ENCODE results near the gene FGFR1OP2. TPM values are rescaled to one million over a fixed set of nuclear protein-coding genes. Genes with fewer than 3 reads are reported as not detected.

The FGFR1OP2 gene
- polyA plus RNA-seq, 3 donors, result 51.2 to 82.4 (median 74.6) TPM

DNA sequence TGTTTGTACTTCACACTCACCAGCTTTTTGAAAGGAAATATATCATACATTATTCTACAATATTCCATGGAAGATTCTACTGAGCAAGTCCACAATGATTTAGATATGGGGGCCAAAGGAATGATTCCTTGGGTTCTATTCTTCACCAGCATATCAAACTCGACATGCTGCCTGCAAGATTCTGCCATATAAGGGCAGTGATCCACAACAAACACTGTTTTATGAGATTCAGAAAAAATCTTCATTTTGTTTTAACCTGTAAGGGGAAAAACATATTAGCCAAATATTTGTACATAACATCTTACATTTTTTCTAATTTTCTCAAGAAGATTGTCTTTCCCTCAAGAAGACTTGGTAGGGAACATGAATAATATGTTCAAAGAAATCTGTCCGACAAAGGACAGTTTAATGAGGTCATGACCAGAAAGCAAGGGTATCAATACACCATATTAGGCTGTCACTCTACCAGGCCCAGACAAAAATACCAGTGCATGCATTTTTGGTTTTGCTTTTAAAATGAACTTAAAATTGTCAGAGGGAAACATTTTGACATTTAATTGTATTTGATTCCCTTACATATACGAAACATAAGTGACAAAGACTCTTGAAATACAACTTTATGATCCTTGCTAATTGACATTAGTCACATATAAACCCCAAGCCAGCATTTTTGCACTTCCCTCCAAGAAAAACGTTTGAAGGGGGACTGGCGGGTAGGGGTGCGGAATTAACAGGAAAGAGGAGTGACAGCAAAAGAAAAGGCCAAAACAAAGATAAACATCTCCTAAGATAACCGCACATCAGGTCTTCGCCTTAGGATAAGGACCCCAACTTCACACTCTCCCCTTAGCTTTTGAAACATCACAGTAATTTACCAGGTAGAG is 1.5 kb upstream of the FGFR1OP2 start:
- no peak for DNase-seq

DNA sequence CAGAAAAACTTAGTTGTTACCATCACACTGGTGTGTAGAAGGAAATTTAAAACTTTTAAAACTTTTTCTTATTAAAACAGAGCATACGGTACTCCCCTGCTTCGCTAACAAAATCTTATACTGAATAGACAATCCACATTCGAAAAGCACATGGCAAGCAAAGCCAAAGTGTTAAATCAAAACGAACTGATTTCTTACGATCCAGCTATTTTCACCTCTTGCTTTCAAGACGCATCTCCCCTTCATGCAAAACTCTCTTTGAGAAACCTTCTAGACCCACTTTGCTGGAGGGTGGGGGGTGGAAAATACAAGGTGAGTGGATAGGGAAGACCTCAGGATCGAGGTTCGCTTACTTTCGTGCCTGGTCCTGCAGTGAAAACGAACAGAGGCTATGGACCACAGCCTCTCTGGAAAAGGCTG is 817 bp upstream of the FGFR1OP2 start:
- DNase-seq, result no peak

DNA sequence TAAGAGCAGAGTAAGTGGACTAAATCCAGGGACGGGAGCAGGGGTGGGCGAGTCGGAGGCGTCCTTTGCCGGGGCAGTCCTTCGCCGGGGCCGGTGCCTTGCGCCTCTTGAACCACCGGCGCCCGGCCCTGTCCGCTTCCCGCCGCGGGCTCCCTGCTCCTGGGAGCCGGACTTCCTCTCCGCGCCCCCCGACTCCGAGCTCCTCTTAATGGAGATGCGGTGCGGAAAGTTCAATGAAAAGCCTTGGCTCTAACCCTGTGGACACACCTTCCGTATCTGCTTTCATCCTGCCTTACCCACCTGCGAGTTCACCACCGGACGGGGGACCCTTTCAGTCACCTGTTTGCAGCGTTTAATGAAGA is 412 bp downstream of the FGFR1OP2 start:
- no peak for DNase-seq

DNA sequence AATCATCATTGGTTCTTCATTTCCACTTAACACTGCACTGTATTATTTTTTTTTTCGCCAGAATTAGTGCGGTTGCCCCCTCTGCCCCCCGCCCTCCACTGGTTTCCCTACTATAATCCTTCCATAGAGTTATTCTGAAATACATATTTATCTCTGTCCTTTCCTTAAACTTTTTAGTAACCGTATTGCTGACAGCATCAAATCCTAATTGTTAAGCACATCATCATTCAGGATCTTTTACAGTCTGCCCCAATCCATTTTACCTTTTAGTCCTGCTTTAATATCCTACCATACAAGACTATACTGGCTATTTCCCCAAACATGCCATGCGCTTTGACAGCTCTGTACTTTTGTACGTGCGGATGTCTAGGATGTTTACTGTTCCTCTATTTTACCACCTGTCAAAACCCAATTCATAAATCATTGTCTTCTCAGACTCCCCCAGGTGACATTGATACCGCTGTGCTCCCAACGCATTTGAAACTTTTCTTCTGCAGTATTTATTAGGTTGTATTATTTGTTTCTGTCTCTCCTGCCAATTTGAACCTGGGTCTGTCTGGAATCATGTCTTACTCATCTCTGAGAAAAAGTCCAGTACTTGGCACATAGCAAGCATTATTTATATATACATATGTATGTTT is 1.0 kb downstream of the FGFR1OP2 start:
- no peak for DNase-seq

DNA sequence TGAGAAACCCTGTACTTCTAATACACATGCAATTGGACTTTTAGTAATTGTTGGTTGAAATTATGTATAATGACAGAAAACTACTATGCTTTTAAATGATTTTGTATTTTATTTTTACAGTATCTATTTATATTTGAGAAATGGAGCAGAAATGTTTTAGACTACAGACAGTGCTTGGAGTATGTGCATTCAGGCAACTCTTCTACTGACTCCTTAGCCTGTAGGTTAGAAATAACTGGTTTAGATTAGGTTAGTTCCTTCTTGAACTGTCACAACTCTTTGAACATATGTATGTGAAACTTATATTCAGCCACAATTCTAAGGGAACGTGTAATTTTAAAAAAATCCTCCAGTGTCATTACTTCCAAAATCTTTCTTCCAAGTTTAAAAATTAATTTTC is 1.7 kb downstream of the FGFR1OP2 start:
- DNase-seq, result no peak

DNA sequence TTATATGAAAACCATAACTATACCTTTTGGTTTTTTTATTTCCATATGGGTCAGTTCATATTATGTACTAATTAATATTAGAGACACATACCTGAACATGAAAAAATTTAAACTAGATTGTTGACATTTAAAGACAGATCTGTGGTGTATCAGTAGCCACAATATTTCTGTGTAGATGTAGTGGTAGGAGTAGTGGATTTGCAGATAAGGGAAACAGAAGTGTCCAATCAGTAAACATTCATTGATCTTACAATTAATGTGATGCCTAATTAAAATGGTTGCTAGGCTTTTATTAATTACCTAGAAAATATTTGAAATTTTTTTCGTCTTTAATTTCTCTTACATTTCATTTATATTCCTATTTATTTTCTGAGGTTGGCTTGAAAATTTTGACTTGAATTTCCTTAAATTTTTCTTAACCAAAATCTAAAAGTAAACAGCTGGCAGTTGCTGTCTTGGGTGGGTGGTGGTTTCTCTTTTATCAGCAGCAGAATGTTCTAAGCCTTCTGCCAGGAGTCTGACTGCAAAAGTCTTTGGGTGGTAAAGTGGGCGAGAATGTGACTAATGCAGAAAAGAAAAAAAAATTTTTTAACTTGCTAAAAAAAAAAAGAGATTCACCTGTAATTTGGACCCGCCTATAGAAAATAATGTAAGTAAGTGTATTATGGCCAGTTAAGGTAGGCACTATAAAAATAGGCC is 2.4 kb downstream of the FGFR1OP2 start:
- DNase-seq, result no peak

DNA sequence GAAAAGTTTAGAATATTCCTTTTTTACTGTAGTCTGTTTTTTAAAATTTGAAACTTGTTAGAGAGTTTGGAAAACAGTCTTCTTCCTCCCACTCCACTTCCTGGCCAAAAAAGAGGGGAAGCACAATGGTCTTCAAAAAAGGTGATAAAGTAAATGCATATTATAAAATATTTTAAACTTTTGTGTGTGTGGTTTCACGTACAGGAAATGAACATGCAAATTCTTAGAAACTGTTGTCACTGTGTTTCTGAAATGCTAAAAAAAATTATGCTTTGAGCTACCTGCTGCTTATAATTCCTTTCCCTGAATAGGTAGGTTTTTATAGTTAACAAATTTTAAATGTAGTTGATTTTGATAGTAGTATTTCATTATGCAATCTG is 2.9 kb downstream of the FGFR1OP2 start:
- no peak for DNase-seq

DNA sequence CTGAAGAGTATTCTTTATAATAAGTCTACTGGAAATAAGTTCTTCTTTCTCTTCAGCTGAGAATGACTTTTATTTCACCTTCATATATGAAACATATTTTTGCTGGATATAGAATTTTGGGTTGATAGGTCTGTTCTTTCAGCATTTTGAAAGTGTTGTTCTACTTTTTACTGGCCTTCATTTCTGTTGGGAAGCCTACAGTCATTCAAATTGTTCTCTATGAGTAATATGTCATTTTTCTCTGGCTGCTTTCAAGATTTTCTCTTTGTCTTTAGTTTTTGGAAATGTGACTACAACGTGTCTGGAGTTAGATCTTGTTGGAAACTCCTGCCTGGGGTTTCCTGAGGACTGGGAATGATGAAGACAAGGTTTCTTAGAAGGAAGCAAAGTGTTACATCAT is 10.0 kb downstream of the FGFR1OP2 start:
- DNase-seq, result no peak

DNA sequence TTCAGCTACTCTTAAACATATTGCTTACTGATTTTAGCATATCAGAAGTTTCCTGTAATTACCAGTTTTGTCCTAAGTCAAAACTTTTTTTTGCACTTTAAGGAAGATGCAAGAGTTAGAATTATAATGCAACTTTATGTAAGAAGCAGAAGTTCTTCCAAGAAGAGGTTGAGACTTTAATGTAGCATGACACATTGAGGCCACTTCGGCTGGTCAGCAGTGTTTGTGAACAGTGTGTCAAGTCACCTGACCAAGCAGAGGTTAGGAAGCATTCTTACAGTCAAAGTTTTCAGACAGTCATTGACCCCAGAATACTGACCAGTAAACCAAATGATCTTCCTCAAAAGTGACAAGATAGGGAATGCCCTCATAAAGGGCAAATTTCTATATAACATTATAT is 15.2 kb downstream of the FGFR1OP2 start:
- DNase-seq, result no peak

DNA sequence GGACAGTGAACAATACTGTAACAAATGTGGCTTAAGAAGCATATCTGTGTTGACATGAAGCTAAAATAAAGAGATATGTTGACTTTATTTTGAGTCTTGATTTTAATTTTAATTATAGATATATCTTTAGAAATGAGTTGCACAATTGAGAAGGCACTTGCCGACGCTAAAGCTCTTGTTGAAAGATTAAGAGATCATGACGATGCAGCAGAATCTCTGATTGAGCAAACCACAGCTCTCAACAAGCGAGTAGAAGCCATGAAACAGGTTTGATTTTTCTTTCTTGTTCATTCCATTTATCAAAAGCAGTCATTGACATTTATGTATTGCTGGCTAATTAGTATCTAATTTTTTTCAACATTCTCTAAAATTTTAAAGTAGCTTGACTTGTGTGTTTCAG is 15.8 kb downstream of the FGFR1OP2 start:
- DNase-seq, result no peak

DNA sequence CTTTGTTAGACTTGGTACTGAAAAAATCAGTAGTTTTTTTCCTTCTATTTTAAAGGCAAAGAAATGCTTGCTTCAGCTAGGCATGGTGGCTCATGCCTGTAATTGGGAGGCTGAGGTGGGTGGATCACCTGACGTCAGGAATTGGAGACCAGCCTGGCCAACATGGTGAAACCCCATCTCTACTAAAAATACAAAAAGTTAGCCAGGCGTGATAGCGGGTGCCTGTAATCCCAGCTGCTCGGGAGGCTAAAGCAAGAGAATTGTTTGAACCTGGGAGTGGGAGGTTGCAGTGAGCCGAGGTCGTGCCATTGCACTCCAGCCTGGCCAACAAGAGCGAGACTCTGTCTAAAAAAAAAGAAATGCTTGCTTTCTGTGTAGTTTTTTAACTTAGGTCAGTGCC is 23.1 kb downstream of the FGFR1OP2 start:
- DNase-seq, result peak; percentile 46

DNA sequence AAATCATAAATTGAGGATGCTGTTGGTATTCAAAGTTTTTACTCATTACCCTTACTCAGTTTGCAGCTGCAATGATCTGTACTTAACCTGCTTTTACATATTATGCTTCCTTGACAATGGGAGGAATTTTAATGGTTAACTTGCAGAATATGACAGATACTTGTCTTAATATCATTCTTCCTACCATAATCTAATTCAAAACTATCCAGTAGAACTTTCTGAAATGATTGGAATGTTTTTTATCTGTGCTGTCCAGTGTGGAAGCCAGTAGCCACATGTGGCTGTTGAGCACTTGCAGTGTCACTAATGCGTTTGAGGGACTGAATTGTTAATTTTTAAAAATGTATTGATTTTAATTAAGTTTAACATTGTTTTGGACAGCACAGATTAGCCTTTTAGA is 23.5 kb downstream of the FGFR1OP2 start:
- DNase-seq, result no peak

DNA sequence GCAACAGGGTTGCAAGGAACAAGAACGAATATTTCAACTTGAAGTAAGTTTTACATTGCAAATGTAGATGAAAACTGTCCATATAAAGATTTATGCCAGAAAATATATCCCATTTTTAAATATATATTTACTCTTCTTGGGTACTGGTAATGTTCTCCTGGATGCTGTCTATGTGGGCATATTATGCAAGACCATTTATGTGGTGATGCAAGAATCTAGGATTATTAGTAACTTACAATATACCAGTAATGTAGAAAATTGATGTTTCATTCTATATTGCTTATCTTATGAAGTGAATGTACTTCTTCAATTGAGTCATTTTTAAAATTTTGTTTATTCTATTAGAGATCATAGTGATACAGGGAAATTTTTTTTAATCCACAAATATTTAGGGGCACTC is 25.1 kb downstream of the FGFR1OP2 start:
- no peak for DNase-seq

DNA sequence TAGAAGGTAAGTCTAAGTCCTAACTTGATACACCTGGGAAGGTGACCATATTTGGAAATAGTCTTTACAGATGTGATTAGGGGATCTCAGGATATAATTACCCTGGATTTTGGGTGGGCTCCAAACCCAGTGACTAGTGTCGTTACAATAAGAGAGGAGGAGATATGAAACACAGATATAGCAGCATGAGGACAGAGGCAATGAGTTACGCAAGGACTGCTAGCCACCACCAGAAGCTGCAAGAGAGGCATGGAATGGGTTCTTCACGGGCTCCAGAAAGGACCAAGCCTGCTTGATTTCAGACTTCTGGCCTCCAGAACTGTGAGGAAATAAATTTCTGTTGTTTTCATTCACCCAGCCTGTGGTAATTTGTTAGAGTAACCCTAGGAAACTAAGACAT is 28.6 kb downstream of the FGFR1OP2 start:
- DNase-seq, result no peak

DNA sequence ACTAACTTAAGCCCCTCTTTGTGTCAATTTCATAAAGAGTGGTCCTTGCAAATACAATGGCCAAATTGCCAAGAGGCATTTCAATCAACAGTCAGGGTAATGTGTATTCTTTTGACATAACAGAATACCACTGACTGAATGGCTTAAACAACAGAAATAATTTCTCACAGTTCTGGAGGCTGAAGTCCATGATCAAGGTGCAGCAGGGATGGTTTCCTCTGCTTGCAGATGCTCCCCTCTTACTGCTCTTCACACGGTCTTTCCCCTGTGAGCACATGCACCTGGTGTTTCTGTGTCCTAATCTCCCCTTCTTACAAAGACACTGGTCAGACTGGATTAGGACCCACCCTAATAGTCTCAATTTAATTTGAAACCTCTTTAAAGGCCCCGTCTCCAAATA is 31.9 kb downstream of the FGFR1OP2 start:
- no peak for DNase-seq

DNA sequence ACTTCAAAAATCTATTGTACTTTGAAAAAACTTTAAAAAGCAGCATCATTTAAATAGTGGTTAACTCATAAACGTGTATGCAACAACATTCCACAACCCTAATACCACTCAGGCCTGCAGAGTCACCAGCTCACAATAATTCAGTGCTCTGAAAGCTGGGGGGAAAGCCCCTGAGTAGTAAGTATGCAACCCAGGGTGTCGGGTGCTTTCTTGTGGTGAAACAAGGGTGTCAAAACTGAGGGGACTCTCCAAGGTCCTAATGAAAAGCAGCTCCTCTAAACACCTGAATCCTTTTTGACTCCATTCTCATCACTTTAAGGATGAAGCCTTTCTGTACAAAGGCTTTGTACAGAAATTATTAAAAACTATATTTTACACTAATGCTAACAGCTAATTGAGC is 33.7 kb downstream of the FGFR1OP2 start:
- DNase-seq, result no peak

DNA sequence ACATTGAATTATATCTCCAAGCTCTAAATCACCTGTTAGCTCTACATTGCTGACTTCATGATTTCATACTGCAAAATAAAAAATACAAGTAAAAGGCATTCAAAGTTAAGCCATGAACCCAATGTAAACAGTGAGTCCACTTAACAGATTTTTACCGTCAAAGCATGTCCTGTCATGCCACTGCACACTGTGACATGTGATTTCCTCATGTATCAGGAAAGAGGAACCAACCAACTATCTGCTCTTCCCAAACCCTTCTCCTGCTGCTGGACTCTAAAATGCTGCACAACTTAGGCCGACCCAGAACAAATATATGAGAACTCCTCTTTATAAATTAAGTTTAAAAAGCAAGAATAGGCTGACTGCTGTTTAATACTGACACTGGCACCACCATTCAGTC is 38.4 kb downstream of the FGFR1OP2 start:
- DNase-seq, result no peak

DNA sequence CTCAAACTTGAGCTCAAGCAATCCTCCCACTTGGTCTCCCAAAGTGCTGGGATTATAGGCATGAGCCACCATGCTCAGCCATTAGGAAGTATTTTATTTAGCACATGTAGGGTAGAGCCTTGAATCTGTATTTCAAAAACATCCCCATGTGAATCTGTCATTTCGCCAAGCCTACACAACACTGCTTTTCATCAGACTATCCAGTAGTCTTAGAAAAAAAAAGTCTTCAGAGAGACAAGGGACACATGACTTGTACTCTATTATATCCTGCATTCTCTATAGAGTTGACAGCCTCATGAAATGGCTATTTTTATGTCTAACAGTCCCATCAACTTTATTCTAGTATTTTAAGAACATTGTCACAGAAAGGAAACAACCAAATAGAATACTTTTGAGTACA is 40.5 kb downstream of the FGFR1OP2 start:
- DNase-seq, result no peak

DNA sequence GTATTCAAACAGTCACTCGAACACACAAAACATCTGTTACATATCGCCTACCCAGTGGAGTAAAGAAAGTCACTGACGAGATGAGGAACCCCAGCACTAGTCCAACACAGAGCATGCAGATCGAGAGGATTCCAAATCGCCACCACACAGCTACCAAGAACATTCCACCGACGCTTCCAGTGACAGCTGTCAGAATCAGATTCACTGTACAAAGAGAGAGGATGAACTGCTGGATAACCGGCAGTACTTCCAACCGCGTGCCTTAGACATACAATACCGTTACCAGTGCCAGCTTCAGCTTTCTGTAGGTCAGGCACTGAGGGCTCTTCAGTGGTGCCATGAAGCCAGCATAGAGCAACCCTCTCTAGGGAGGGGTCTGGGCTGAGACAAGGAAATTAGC is 41.5 kb downstream of the FGFR1OP2 start:
- DNase-seq, result no peak

DNA sequence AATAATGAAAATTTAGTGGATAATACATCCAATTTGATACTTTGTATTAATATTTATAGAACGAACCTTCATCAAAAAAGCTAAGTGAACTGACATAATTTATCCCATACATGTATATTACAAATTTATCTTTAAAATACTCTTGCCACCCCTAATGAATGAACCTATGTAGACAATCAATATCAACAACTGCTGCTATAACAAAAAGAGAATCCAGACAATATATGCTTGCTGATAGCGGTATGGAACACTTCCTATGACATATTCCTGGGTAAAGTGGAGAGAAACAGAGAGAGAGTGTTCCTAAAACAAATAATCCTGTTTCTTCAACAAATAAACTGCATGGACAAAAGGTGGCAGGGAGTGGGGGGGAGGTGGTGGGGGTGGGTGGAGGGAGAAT is 44.6 kb downstream of the FGFR1OP2 start:
- DNase-seq, result no peak

DNA sequence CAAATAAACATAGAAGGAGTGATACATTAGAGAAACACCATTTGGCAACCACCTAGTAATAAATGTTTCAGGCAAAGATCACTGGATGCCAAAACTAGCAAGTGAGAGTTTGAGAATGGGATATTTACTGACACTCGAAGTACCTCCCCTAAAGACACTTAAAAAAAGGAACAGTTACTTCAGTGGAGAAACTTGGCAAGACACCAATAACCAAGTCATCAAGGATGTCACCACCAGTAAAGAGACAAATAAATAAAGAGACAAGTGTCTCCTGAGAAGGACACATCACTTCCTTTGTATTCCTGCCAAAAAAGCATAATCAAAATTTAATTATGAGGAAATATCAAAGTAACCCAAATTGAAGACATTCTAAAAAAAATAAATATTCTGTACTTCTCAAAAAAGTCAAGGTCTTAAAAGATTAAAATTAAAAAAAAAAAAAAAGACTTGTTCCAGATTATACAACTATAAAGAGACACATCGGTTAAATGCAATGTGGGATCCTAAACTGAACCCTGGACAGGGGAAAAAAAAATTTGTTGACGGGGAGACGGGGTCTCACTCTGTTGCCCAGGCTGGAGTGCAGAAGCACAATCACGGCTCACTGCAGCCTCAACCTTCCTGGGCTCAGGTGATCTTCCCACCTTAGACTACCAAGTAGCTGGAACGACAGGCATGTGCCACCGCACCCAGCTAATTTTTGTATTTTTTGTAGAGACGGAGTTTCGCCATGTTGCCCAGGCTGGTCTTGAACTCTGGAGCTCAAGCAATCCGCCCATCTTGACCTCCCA is 49.6 kb downstream of the FGFR1OP2 start:
- DNase-seq, result no peak

DNA sequence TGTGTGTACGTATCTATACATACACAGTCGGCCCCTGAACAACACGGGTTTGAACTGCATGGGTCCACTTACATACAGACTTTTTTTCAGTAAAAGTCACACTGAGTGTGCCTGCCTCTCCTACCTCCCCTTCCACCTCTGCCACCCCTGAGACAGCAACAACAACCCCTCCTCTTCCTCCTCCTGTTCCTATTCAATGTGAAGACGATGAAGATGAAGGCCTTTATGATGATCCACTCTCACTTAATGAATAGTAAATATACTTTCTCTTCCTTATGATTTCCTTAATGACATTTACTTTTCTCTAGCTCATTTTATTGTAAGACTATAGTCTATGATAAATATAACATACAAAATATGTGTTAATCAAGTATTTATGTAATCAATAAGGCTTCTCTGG is 50.4 kb downstream of the FGFR1OP2 start:
- no peak for DNase-seq

All from renal pelvis (tissue), 4 donors.